Esophagus muscularis mucosa (tissue), 4 donors: ENCODE results near the gene CLEC19A. TPM values are rescaled to one million over a fixed set of nuclear protein-coding genes. Genes with fewer than 3 reads are reported as not detected.

Source experiments
- DNase-seq: peaks from one replicate; pipeline ENCODE4 v3.0.0-alpha.2; 2017; ENCODE audit errors: extremely low spot score
- H3K27ac ChIP-seq, 4 donors: fragments of 200-600 bp; sonication (generic); replicated peaks in 1 of 4; 1 replicate in 3 of 4; 2 replicates in 1 of 4; pipeline ENCODE4 v1.5.1; 2016 to 2019; ENCODE audit warnings: mild to moderate bottlenecking in 1 of 4
- H3K27me3 ChIP-seq, 4 donors: fragments of 200-600 bp; sonication (generic); one replicate each; pipeline versions ENCODE4 v1.5.1 to v1.6.0; 2016 to 2019
- H3K36me3 ChIP-seq, 4 donors: fragments of 200-600 bp; sonication (generic); one replicate each; pipeline ENCODE4 v1.5.1; 2016 to 2019
- H3K4me1 ChIP-seq, 4 donors: fragments of 200-600 bp; sonication (generic); one replicate each; pipeline ENCODE4 v1.5.1; 2016 to 2019
- H3K4me3 ChIP-seq, 4 donors: fragments of 200-600 bp; sonication (generic); 1 replicate in 2 of 4; 2 replicates in 2 of 4; pipeline ENCODE4 v1.5.1; 2016 to 2019; ENCODE audit warnings: mild to moderate bottlenecking in 4 of 4, moderate library complexity in 1 of 4
- H3K9me3 ChIP-seq, 4 donors: fragments of 200-600 bp; sonication (generic); 1 replicate in 3 of 4; 2 replicates in 1 of 4; pipeline ENCODE4 v1.5.1; 2016 to 2019
- EP300 ChIP-seq: sonication (generic); formaldehyde crosslinking; IDR thresholded peaks from one replicate; pipeline ENCODE4 v1.6.1; 2017; ENCODE audit warnings: antibody characterized with exemption
- POLR2A ChIP-seq: fragments of 450-650 bp; IDR thresholded peaks from one replicate; pipeline ENCODE4 v1.6.1; 2017; ENCODE audit warnings: antibody characterized with exemption, moderate library complexity, mild to moderate bottlenecking, low read depth
- POLR2AphosphoS5 ChIP-seq, 2 donors: sonication (generic); formaldehyde crosslinking; IDR thresholded peaks; one replicate each; pipeline ENCODE4 v1.6.1; 2017; ENCODE audit warnings: antibody characterized with exemption in 2 of 2
- WGBS: methylation state at CpG from one replicate; pipeline ENCODE4 v1.1.5; 2018; 5-methylcytosine and 5-hydroxymethylcytosine counted together
- intact Hi-C: fragments of 100-400 bp; cut with DNase I; formaldehyde crosslinking; loops from one replicate; pipeline ENCODE4 v1.15.1; 2023
- total RNA-seq, 4 donors: library from RNA; depleted of rRNA; stranded (reverse); fragments of >200 nt; gene quantifications; one replicate each; pipeline versions ENCODE4 v1.1.0 to v1.2.1, GENCODE V29; 2016
- TF ChIP-seq, protein P1 (sequence below), 3 experiments: fragments of 200-600 bp in 2 of 3; fragments of 450-650 bp in 1 of 3; sonication (generic) in 2 of 3; IDR thresholded peaks; one replicate each; pipeline ENCODE4 v1.5.1; 2017 to 2019; ENCODE audit warnings: antibody characterized with exemption in 3 of 3, mild to moderate bottlenecking in 2 of 3, moderate library complexity in 1 of 3

CLEC19A gene
- total RNA-seq, 4 donors from 2014 or later, result not detected

DNA sequence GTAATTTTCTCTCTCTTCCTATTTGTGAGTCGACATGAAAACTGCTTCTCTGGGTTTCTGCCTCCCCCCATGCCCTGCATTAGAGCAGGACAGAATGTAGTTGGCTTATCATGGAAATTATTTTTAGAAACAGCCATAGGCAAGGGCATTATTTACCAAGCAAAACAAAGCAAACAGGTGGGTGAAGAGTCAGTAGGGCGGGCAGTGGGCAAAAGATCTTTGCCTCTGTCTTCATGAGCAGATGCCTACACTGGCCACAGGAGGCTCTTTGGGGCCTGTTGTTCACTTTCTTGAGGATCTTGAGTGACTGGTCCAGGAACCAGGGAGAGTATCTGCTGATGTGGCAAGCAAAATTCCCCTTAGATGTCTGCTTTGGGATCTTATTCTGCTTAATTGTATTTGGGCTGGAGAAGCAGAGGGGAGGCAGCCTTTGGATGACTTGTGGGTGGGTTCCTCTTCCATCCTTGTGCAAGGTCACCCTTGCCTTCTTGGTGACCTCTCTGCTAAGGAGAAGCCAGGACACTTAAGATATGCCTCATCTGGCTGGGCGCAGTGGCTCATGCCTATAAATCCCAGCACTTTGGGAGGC is 42.5 kb upstream of the CLEC19A start:
- Histone ChIP-seq H3K36me3 (no peaks in the 10 kb centered on the region), H3K4me1 (peaks cover 0 to 18% (median 7%) of the 10 kb centered on the region in 4 donors), H3K27me3 (no peaks in the 10 kb centered on the region), H3K27ac (no peak overlapping the region), H3K4me3 (no peak overlapping the region), H3K9me3 (no peaks in the 10 kb centered on the region)
- WGBS, result 85% methylated on average over 3 of the region's 3 CpGs
- TF ChIP-seq POLR2A (no peak), EP300 (no peak), POLR2AphosphoS5 (IDR thresholded peaks at IDR 0.05) (no peak)
- TF ChIP-seq, protein P1, sequence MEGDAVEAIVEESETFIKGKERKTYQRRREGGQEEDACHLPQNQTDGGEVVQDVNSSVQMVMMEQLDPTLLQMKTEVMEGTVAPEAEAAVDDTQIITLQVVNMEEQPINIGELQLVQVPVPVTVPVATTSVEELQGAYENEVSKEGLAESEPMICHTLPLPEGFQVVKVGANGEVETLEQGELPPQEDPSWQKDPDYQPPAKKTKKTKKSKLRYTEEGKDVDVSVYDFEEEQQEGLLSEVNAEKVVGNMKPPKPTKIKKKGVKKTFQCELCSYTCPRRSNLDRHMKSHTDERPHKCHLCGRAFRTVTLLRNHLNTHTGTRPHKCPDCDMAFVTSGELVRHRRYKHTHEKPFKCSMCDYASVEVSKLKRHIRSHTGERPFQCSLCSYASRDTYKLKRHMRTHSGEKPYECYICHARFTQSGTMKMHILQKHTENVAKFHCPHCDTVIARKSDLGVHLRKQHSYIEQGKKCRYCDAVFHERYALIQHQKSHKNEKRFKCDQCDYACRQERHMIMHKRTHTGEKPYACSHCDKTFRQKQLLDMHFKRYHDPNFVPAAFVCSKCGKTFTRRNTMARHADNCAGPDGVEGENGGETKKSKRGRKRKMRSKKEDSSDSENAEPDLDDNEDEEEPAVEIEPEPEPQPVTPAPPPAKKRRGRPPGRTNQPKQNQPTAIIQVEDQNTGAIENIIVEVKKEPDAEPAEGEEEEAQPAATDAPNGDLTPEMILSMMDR (IDR thresholded peaks at IDR 0.05), result no peak
- intact Hi-C loops, result no loop called here
- no peak for DNase-seq

DNA sequence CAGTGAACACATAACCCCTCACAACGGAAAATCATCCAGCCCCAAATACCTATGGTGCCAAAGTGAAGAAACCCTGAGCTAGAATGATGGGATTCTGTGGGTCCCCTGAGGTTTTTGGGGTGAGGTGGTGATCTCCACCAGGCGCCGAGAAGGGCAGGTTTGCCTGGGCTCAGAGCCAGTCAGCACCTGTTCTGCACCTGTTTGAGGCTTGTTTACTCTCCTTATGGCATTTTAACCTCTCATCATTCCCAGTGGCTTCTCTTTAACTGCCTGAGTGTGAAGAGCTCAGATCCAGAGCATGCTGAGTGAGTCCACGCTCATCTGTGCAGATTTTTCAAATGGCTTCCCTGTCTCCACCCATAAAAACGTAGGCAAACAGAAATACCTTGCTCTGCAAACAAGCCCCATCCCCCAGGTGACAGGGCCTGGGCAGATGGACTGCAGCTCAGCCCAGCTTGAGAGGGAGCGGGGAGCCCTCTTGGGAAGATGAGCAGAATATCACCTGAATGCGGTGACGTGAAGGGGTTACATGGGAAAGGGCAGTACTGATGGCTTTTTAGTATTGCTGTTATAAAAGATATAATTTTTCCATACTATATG is 40.1 kb upstream of the CLEC19A start:
- TF ChIP-seq EP300 (no peak), POLR2A (no peak), POLR2AphosphoS5 (IDR thresholded peaks at IDR 0.05) (no peak)
- TF ChIP-seq, protein P1 (IDR thresholded peaks at IDR 0.05), result no peak
- H3K4me3 ChIP-seq, result no peak overlapping the region
- no peak overlapping the region for H3K27ac ChIP-seq
- no peaks in the 10 kb centered on the region for H3K9me3 ChIP-seq
- DNase-seq, result no peak
- intact Hi-C loops, result no loop called here
- 73% methylated on average over 8 of the region's 8 CpGs for WGBS
- H3K27me3 ChIP-seq, result no peaks in the 10 kb centered on the region
- H3K4me1 ChIP-seq, result peaks cover 0 to 3% (median 1%) of the 10 kb centered on the region in 4 donors
- no peaks in the 10 kb centered on the region for H3K36me3 ChIP-seq

DNA sequence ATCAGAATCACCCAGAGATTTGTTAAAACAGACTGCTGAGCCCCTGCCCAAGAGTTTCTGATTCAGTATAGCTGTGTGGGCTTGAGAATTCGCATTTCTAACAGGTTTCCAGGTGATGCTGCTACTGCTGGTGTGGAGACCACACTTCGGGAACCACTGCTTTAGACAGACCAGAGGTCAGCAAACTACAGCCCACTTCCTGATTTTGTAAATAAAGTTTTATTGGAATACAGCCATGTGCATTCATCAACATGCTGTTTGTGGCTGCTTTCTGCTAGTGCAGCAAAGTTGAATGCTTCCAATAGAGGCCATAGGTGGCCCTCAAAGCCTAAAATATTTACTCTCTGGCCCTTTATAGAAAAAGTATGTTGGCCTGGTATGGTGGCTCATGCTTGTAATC is 32.6 kb upstream of the CLEC19A start:
- intact Hi-C loops, result no loop called here
- Histone ChIP-seq H3K36me3 (no peaks in the 10 kb centered on the region), H3K4me1 (no peaks in the 10 kb centered on the region), H3K27ac (no peak overlapping the region), H3K27me3 (peaks cover 0 to 8% (median 0%) of the 10 kb centered on the region in 4 donors), H3K9me3 (no peaks in the 10 kb centered on the region), H3K4me3 (no peak overlapping the region)
- TF ChIP-seq POLR2A (no peak), POLR2AphosphoS5 (IDR thresholded peaks at IDR 0.05) (no peak), EP300 (no peak)
- TF ChIP-seq, protein P1 (IDR thresholded peaks at IDR 0.05), result no peak
- 77% methylated on average over 2 of the region's 2 CpGs for WGBS
- no peak for DNase-seq

DNA sequence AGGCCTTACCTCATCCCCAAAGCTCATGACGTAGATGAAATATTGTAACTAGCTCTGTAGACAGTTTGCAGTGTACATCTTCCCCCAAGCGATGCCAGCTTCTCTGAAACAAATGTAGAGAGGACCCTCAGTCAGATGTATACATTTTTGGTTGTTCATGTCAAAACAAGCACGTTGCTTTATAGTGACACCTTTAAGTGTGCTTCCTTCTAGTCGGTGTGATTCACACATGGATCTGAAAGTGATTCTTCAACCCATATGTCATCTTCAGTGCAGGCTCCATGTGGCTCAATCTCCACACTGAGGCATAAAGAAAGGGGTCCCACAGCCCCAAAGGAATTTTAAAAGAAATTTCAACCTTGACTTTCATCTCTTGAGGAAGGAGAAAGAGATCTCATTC is 30.9 kb upstream of the CLEC19A start:
- no peak for DNase-seq
- H3K9me3 ChIP-seq, result no peaks in the 10 kb centered on the region
- no peak overlapping the region for H3K4me3 ChIP-seq
- peaks cover 0 to 8% (median 0%) of the 10 kb centered on the region in 4 donors for H3K27me3 ChIP-seq
- intact Hi-C loops, result no loop called here
- TF ChIP-seq EP300 (no peak), POLR2A (no peak), POLR2AphosphoS5 (IDR thresholded peaks at IDR 0.05) (no peak)
- TF ChIP-seq, protein P1 (IDR thresholded peaks at IDR 0.05), result no peak
- no peak overlapping the region for H3K27ac ChIP-seq
- WGBS, result 64% methylated on average over 4 of the region's 4 CpGs
- H3K36me3 ChIP-seq, result no peaks in the 10 kb centered on the region
- H3K4me1 ChIP-seq, result no peaks in the 10 kb centered on the region
